ENCODE measurements around the gene TSPAN5.
"Not testable (repeated sequence)": the region's sequence is repeated elsewhere in the genome, so short reads cannot be mapped to it uniquely, and the experiment has no call there.

Gene TSPAN5

DNA sequence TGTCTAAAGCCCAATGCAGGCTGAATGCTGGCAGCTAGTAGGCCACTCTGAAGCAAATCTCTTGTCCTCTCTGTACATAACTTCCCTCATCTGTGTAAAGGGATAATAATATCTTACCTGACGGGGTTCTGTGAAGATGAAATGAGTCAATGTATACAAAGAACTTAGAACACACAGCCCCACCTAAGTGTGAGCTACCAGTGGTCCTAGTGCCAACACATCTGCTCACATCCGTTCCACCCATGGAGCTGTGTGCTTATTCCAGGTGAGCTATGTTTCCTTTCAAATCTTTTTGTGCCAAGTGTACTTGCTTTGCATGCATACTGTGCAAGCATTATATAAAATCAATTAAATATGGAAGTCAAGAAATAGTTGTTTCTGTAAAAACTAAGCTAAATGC, 116.4 kb downstream of the TSPAN5 start:
- DNase-seq: no peak

DNA sequence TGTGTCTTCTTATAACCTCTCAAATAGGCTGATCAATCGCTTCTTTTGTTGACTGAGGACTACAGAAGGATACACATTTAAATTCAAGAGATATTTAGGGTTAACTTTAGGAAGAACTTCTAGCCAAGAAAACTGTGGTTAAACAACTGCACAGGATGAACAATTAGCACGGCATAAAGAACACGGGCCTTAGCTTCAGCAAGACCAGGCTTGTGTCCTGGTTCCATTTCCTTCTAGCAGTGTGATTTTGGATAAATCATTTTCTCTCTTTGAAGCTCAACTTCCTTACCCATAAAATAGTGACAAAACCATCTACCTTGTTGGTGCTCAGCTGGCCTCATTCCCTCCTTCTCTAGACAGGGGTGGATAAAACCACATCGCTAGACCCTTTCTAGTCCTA, 117.6 kb downstream of the TSPAN5 start:
- DNase-seq: no peak

DNA sequence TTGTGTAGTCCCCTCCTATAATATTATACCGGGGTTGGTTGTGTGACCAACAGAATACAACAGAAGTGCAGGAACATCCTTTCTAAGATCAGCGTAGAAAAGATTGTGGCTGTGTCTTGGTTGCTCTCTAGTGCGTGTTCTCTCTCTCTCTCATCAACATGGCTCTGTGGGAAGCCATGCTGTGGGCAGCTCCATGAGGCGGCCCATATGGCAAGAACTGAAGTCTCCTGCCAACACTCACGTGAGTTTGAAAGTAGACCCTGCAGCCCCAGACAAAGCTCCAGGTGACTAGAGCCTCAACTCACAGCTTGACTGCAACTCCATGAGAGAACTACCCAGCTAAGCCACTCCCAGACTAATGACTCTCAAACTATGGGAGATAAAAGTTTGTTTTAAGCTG, 118.7 kb downstream of the TSPAN5 start:
- DNase-seq: no peak

DNA sequence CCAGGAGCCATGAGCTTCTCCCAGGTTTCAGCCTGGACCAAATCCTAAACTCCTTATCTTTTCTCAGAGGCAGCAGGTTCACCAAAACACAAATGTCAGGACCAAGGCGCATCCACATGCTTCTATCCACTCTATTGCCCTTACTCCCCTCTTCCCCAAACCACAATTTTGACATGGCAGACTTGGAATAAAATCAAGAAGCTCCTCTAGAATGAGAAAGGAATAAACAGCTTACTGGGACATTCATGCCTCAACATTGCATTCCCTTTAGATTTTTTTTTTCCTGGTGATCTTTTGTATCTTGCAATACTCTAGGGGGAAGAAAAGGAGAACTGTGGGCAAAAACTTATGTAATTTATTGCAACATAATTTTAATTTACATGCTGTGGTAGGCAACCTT, 119.1 kb downstream of the TSPAN5 start:
- DNase-seq: no peak

DNA sequence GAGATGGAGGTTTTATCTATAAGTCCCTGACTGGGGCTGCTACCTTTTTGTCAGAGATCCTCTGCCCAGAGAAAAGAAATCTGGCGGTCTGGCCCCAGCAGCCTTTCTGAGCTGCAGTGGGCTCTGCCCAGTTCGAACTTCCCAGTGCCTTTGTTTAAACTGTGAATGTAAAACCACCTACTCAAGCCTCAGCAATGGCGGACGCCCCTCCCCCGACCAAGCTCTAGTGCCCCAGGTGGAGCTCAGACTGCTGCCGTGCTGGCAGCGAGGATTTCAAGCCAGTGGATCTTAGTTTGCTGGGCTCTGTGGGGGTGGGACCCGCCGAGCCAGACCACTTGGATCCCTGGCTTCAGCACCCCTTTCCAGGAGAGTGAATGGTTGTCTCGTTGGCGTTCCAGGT, 121.8 kb downstream of the TSPAN5 start:
- DNase-seq: no peak

DNA sequence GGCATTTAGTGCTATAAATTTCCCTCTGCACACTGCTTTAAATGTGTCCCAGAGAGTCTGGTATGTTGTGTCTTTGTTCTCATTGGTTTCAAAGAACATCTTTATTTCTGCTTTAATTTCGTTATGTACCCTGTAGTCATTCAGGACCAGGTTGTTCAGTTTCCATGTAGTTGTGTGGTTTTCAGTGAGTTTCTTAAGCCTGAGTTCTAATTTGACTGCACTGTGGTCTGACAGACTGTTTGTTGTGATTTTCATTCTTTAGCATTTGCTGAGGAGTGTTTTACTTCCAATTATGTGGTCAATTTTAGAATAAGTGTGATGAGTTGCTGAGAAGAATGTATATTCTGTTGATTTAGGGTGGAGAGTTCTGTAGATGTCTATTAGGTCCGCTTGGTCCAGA, 124.3 kb downstream of the TSPAN5 start:
- not testable (repeated sequence) for DNase-seq

DNA sequence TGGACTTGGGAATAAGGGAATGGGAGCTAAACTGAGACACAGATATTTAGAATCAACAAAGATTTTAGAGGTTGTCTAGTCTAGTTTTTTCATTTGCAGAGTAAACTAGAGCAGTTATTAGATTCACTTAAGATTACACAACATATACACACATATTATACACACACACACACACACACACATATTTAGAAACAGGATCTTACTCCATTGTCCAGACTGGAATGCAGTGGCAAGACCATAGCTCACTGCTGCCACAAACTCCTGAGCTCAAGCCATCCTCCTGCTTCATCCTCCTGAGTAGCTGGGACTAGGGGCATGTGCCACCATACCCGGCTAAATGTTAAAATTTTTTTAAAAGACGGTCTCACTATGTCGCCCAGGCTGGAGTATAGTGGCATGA, 127.8 kb downstream of the TSPAN5 start:
- no peak for DNase-seq

DNA sequence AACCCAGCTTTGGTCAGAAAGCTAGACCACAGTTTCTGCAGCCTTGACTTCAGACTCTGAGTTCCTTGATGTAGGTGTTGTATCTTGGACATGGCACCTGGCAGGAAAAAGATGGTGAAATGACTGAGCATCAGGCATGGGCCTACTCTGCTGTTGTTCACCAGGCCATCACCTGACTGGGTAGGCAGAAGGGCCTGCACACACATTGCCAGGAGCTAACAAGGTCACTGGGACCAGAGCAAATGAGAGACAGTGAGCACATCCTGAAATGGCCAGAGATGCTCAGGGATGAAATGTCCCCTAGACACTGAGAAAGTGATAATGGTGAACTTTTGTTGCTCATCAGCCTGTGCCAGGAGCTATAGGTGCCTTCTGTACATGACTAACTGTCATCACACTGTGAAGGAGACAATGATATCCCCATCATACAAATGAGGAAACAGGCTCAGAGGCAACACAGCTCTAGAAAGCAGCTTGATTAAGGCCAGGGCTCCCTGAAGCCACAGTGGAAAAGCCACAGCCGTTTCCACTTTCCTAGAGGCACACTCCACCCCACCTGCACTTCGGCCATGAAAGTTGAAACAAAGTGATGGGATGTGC, 128.3 kb downstream of the TSPAN5 start:
- no peak for DNase-seq

DNA sequence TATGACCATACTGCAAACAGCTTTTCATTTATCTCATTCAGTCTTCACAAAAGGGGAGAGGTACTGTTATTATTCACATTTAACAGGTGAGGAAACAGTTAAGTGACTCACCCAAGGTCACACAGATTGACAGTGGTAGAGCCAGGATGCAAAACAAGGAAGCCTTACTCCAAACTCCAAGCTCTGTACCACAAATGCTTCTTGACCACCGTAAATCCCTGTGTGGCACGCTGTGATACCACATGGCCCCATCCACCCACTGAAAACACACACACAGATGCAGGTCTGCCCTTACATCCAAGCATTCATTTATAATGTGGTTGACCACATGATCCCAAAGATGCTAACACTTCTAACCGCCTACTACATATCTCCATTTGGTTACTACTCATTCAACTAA, 129.5 kb downstream of the TSPAN5 start:
- DNase-seq: no peak

DNA sequence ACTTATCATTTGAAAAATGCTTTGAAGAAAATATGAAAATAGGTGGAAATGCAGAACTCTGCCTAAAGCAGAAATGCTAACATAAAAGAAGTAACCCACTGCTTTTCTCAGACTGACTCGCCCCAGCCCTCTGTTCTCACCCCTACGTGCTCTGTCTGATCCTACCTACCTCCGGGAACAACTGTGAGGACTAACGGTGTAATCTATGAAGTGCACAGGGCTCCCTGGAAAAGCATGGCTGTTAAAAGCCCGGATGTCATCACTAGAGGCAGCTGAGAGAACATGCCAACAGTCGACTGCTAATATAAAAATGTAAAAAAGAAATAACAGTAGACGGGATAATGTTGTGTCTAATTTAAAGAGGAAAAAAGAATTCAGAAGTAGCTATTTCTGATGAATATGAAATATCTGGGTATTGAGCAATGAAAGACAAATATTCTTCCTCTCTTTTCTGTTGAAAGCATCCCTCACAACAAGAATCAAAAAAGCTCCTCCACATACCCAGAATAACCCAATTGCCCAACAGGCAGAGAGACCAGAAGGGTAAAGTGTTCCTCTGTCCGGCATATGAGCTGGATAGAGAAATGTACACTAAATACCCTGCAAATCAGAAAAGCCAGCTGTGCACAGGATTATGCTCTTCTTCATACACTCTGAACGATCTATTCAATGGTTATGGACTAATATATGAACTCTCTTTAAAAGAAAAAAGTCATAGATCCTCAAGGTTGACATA, 130.7 kb downstream of the TSPAN5 start:
- DNase-seq: no peak

DNA sequence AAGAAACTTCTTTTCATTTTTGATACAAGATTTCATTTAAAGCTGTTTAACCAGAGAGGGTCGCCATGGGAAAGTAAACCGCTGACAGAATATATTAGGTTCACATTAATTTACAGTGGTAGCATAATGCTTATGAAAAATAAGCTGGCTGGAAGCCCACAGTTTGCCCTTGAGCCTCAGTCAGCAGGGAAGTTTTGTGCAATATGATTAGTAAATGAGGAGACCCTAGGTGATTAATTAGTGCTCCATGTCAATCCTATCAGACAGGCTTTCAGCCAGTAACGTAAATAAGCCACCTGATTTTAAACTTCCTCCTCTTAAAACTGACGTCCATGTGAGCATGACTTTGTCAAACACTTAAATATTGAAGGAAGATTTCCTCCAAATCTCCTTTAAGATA, 134.2 kb downstream of the TSPAN5 start:
- DNase-seq: no peak

DNA sequence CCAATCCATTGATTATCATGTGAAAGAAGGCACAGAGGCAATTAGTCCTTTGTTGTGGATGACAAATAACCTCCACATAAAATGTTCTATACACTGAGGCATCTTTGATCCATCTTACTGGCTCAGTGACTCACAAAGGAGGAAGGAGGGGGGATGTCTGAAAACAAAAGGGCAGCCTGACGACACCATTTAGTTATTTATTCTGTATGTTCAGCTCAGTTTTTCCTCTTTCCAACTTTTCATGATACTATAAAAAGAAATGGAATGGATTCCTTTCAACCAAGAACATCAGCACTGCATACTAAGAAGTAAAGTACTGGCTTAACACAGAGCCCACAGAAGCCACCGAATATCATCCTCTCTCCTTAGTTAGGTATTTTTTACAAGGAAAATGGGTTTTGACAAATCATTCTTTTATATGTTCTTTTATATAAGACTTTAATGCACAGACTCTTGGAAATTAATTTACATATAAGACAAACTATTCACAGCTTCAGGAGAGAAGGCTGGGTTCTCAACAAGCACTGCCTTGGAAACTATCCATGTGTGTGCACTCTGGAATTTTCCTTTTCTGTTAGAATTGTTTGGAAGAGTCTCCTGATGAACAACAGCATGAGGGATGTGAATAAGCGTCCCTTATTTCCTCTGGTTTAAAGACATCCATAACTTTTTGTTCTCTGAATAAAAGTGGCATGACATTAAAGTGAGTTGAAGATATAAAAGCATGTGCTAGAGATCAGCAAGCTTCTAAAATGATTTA, 135.6 kb downstream of the TSPAN5 start:
- DNase-seq: no peak

DNA sequence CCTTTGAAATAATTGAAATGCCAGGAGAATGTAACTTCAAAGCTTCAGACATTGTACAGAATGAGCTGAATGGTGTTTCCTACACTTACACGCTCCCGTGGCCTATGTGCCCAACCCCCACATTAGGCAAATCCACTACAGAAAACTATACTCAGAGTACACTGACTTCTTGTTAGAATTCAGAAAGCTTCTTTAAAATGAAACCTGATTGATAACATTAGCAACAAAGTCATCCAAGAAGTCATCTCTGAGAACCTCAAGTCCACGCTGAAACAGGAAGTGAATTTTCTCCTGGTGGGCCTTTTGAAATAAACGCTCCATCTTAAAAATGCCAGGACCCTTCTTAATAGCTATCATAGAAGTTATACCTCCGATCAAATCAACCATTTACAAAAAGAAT, 136.3 kb downstream of the TSPAN5 start:
- no peak for DNase-seq

DNA sequence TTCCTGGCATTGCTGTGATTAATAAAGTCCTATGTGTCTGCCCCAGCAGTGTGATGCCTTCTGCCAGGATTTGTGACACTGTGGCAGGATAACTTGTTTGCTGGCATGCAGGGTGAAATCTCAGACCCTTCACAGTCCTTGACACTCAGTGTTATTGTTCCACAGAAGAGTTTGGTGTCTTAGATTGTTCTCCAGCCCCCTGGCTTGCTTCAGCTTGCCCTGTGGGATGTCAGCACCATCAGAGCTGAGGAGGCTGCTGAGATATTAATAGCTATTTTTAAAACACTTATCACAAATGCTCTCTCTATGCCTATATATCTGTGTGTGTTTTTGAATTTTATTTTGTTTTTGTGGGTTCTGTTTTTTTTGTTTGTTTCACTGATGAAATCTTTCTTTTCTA, 136.9 kb downstream of the TSPAN5 start:
- DNase-seq: no peak

DNA sequence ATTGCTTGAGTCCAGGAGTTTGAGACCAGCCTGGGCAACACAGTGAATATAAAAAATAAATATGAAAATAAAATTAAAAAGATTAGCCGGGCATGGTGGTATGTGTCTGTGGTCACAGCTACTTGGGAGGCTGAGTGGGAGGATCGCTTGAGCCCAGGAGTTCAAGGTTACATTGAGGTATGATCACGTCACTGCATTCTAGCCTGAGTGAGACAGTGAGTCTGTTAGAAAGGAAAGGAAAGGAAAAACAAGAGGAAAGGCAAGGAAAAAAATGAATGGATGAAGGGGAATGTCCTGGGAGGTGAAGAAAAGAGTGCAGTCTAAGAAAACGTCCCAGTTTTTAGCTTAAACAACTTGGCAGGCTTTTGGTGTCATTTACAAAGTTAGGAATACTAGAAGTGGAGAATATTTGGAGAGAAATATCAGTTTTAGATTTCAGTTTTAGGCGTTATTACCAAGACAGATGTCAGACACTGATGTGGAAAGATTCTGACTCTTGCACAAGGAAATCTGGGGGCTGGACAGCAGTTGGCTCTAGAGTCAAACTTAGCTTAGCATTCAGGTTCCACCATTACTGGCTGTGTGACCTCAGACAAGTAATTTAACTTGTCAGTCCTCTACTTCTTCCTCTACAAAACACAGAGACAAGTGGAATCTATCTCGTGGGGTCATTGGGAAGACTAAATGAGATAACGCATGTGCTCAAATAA, 139.0 kb downstream of the TSPAN5 start:
- no peak for DNase-seq

DNA sequence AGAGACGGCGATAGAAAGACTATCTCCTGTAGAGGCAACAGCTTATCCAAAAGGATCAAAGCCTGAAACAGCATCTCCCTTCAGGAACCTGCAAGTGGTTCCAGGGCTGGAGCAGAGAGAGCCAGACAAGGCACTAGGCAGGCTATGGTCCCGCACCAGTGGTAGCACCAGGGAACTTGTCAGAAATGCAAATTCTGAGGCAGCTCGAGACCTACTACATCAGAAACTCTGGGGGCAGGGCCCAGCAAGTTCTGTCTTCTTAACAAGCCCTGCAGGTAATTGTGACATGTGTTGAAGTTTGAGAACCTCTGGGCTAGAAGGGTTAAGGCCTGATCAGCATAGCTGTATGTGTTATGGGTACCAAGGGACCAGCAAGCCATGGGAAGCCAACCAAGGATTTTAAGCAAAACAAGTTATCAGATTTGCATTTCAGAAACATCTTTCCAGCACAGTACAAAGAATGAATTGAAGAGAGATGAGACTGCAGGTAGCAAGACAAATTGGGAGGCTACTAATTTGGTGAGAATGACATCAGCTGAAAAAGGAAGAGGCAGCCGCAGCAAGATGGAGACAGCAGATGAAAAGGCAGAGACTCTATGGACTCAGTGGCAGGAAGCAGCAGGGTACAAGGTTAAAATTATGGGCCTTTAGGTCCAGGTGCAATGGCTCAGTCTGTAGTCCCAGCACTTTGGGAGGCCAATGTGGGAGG, 139.7 kb downstream of the TSPAN5 start:
- no peak for DNase-seq

DNA sequence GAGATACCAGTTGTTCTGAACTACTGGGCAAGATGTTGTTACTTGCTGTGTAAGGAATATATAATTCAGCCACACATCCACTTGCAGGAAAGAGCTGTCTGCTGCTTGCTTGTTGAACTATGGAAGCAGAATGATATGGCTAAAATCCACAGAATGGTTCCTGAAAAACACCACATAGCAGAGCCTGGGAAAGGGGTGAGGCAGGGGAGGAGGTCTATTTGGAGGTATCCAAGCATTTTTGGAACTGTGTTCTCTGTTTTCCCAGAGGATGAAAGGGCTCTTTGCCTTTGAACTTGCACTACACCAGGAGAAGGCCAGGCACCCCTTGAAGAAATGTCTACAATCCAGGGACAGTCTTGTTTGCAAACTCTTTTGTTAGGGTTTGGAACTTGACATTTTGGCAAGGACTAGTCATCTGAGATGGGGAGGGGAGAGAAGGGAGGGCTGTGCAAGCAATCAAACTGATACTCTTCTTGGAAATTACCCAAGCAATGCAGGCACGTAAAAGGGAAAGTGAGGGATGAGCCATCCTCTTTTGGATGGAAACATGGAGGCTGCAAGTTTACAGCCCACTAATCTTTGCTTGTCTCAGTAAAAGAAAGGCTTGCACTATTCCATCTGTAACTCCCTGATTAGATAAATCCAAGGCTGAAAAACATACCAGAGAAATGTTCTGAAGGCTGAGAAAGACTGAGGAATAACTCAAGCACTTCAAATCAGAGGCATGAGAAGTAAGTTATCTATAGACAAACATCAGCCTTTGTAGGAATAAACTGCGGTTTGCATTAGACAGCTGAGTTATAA, 141.0 kb downstream of the TSPAN5 start:
- no peak for DNase-seq

DNA sequence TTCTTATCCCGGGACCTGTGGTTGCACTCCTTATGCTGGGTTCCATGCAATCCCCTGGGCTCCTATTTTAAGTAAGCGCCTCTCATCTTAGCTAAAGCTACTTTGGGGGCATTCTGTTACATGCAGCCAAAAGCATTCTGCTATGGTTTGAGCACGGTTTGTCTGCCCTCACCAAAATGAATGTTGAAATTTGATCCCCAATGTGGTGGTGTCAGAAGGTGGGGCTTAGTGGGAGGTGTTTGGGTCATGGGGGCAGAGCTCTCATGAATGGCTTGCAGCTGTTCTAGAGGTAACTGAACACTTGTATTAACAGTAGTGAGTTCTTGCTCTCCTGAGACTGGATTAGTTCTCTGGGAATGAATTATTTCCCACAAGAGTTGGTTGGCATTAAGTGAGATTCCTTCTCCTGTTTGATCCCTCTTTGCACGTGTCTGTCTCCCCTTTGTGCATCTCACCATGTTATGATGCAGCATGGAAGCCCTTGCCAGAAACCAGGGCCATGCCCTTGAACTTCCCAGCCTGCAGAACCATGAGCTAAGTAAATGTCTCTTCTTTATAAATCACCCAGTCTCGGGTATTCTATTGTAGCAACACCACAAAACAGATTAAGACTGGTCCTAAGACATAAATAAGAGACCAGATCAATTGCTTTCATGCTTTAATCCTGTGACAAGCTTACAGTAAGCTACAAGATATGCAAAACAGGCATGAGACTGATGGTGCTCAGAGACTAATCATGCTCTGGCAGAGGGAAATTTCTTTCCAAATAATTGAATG, 141.8 kb downstream of the TSPAN5 start:
- no peak for DNase-seq

DNA sequence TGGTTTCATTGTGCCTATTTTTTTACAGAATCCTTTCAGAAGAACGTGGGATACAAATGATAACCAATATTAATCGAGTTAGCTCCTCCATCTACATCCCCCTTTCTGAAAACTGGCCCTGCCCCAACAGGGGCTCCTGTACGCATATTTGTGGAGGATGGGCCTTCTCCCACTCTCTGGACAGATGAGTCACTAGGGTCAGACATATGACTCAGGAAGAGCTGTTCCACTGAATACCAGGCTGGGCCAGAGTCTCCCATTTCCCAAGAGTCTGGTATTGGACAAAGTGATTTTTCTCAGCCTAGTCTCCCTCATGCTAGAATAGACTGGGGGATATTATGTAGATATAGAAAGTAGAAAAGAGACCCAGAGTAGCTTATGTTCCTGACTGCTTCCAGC, 142.4 kb downstream of the TSPAN5 start:
- no peak for DNase-seq

DNA sequence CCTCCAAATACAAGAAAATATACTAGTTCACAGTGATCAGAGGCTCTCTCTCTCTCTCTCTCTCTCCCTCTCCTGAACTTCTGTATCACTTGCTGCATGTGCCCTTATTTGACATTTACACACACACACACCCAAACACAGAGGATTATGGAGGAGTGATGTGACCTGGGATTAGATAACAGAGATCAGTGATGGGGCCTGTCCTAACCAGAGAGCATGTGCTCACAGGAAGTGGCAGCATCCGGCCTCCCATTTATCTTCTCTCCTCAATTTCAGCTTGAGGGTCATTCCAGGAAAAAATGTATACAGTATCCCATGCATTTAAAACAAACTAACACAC, 143.0 kb downstream of the TSPAN5 start:
- DNase-seq: no peak

DNA sequence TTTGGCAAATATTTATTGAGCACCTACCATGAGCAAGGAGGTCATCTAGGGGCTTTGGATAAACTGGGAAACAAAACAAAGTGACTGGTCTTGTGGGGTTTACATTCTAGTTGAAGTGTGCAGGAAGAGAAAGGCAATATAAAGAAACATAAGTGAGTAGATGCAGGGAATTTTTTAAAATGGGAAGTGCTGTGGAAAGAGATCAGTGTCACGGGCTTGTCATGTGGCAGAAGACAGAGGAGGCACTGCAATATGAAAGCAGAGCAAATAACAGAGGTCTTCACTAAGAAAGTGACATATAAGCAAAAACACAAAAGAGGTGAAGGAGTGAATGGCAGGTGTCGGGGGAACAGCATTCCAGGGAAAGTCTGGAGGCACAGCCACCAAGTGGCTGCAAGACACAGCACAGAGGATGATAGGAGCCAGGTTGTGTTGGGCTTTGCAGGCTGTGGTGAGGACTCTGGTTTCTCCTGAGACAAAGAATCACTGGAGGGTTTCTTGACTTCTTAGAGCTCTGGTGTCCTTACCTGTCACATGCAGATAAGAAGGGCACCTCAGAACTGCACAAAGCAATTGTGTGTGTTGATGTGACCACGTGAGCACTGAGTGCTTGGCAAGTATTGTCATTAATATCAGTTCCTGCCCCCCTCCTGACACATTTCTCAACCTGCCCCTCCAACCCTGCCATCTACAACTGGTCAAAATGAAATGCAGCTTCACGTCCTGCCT, 143.5 kb downstream of the TSPAN5 start:
- no peak for DNase-seq
